ENCODE results near the gene ATF7. TPM values are rescaled to one million over a fixed set of nuclear protein-coding genes. Genes with fewer than 3 reads are reported as not detected.
A peak's percentile ranks its signal among the peaks of the same experiment; 100 is the strongest.

ATF7 gene
- polyA plus RNA-seq, 3 donors, result 21.7 to 27.9 (median 24.4) TPM

DNA sequence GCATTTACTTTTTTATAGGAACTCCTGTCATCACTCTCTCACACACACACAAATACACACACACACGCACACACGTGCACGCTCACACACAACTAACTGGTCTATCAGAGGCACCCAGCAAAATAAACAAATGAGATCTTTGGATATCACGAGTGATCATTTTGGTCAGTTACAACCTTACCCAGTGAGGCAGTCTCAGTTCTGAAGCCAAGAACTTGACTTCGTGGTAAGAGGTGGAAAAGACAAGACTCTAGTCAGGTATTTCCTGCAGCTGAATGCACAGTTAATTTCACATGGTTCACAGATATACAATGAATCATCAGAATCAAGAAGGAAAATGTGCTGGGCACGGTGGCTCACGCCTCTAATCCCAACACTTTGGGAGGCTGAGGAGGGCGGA lies 39.4 kb downstream of the ATF7 start:
- peaks cover 88% of the 10 kb centered on the region for H3K79me2 ChIP-seq (ENCODE audit: insufficient read depth, low read length)
- H3K27ac ChIP-seq (ENCODE audit: low read depth in 1 of 2, low read length in 2 of 2), result peak overlapping the region in 1 of 2 donors; percentile 48
- H3K9me3 Mint-ChIP-seq, result peaks cover 0 to 2% (median 0%) of the 10 kb centered on the region in 7 donors
- H4K20me1 ChIP-seq (ENCODE audit: insufficient read depth, low read length), result peaks cover 75% of the 10 kb centered on the region
- peaks cover 10 to 30% of the 10 kb centered on the region in 2 donors for H3K36me3 Mint-ChIP-seq
- no peak overlapping the region for H3K4me2 ChIP-seq (replicated peaks; ENCODE audit: extremely low read depth, low read length, poor library complexity, severe bottlenecking)
- no peak overlapping the region for H3K4me3 Mint-ChIP-seq
- no peak overlapping the region for H3K4me3 ChIP-seq (replicated peaks in 1 of 3; ENCODE audit: low read depth in 2 of 3, low read length in 3 of 3)
- H3K4me1 ChIP-seq (ENCODE audit: control insufficient read depth in 1 of 2, insufficient read depth in 2 of 2, low read length in 2 of 2), result no peaks in the 10 kb centered on the region
- H3K27me3 ChIP-seq (ENCODE audit: control insufficient read depth in 2 of 2, insufficient read depth in 2 of 2, low read length in 2 of 2), result no peaks in the 10 kb centered on the region
- H3K9me3 ChIP-seq (replicated peaks in 1 of 2; ENCODE audit: control insufficient read depth in 1 of 2, insufficient read depth in 1 of 2, low read length in 2 of 2), result no peaks in the 10 kb centered on the region
- TF ChIP-seq, protein P1, sequence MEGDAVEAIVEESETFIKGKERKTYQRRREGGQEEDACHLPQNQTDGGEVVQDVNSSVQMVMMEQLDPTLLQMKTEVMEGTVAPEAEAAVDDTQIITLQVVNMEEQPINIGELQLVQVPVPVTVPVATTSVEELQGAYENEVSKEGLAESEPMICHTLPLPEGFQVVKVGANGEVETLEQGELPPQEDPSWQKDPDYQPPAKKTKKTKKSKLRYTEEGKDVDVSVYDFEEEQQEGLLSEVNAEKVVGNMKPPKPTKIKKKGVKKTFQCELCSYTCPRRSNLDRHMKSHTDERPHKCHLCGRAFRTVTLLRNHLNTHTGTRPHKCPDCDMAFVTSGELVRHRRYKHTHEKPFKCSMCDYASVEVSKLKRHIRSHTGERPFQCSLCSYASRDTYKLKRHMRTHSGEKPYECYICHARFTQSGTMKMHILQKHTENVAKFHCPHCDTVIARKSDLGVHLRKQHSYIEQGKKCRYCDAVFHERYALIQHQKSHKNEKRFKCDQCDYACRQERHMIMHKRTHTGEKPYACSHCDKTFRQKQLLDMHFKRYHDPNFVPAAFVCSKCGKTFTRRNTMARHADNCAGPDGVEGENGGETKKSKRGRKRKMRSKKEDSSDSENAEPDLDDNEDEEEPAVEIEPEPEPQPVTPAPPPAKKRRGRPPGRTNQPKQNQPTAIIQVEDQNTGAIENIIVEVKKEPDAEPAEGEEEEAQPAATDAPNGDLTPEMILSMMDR (IDR thresholded peaks at IDR 0.05), result no peak
- no peak overlapping the region for H3K9ac ChIP-seq (ENCODE audit: insufficient read depth, low read length, poor library complexity, severe bottlenecking)
- DNase-seq, result no peak
- H3K27ac Mint-ChIP-seq, result peak overlapping the region in 4 of 7 donors; percentile 6 to 25 (median 16)
- H2AFZ ChIP-seq (ENCODE audit: insufficient read depth, low read depth, low read length, poor library complexity, severe bottlenecking), result no peak overlapping the region
- 92% methylated on average over 5 of the region's 8 CpGs for WGBS (ENCODE audit: insufficient coverage)
- intact Hi-C loops (cut with micrococcal nuclease), result no loop called here
- peaks cover 10% of the 10 kb centered on the region for H3K4me1 Mint-ChIP-seq
- H3K36me3 ChIP-seq (replicated peaks in 1 of 2; ENCODE audit: control insufficient read depth in 1 of 2, insufficient read depth in 2 of 2, low read length in 2 of 2), result peaks cover 6 to 30% of the 10 kb centered on the region in 2 donors
- H3K27me3 Mint-ChIP-seq (ENCODE audit: low read depth in 3 of 3), result no peaks in the 10 kb centered on the region

DNA sequence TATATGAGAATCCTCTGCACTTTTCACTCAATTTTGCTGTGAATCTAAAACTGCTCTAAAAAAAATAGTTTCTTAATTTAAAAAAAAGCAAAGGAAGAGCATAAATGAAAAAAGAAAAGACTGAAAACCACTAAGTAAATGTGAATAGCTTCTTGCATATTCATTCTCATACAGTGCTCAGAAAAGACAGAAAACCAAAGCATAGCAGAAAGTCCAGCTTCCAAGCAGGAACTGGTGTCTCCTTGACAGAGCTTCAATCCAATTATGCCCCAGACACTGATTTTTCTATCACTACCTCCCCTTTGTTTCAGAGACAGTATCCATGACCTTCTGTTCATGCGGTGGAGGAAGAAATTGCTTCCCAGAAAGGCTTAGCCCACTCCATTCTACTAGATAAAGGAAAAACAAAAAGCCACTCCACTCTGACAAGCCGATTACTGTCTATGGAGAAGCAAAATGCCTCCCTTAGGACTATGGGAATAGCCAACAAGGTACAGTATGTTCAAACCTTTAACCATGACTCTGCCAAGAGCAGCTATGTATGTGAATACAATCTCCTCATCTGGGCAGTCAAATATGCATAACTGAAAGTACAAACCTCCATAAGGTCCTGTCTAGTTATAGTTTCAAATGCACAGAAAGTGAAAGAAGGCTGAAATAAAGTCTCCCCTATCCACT lies 40.6 kb downstream of the ATF7 start:
- Mint-ChIP-seq H3K4me3 (no peak overlapping the region), H3K36me3 (peaks cover 8 to 30% of the 10 kb centered on the region in 2 donors), H3K27ac (peak overlapping the region in 2 of 7 donors; percentile 22 to 46), H3K4me1 (peaks cover 3% of the 10 kb centered on the region), H3K9me3 (peaks cover 0 to 2% (median 0%) of the 10 kb centered on the region in 7 donors), H3K27me3 (ENCODE audit: low read depth in 3 of 3) (no peaks in the 10 kb centered on the region)
- H3K9ac ChIP-seq (ENCODE audit: insufficient read depth, low read length, poor library complexity, severe bottlenecking), result no peak overlapping the region
- H3K36me3 ChIP-seq (replicated peaks in 1 of 2; ENCODE audit: control insufficient read depth in 1 of 2, insufficient read depth in 2 of 2, low read length in 2 of 2), result peaks cover 6 to 21% of the 10 kb centered on the region in 2 donors
- H4K20me1 ChIP-seq (ENCODE audit: insufficient read depth, low read length), result peaks cover 65% of the 10 kb centered on the region
- TF ChIP-seq, protein P1 (IDR thresholded peaks at IDR 0.05), result no peak
- H3K79me2 ChIP-seq (ENCODE audit: insufficient read depth, low read length), result peaks cover 85% of the 10 kb centered on the region
- H3K4me1 ChIP-seq (ENCODE audit: control insufficient read depth in 1 of 2, insufficient read depth in 2 of 2, low read length in 2 of 2), result no peaks in the 10 kb centered on the region
- intact Hi-C loops (cut with micrococcal nuclease), result no loop called here
- no peak for DNase-seq
- H3K27ac ChIP-seq (ENCODE audit: low read depth in 1 of 2, low read length in 2 of 2), result no peak overlapping the region
- 100% methylated on average over 1 of the region's 2 CpGs for WGBS (ENCODE audit: insufficient coverage)
- H3K4me2 ChIP-seq (replicated peaks; ENCODE audit: extremely low read depth, low read length, poor library complexity, severe bottlenecking), result no peak overlapping the region
- no peak overlapping the region for H2AFZ ChIP-seq (ENCODE audit: insufficient read depth, low read depth, low read length, poor library complexity, severe bottlenecking)
- no peaks in the 10 kb centered on the region for H3K27me3 ChIP-seq (ENCODE audit: control insufficient read depth in 2 of 2, insufficient read depth in 2 of 2, low read length in 2 of 2)
- no peak overlapping the region for H3K4me3 ChIP-seq (replicated peaks in 1 of 3; ENCODE audit: low read depth in 2 of 3, low read length in 3 of 3)
- H3K9me3 ChIP-seq (replicated peaks in 1 of 2; ENCODE audit: control insufficient read depth in 1 of 2, insufficient read depth in 1 of 2, low read length in 2 of 2), result no peaks in the 10 kb centered on the region

All from CD14-positive monocyte (primary cell).